ENCODE data around the gene PFKFB2. TPM values are rescaled to one million over a fixed set of nuclear protein-coding genes. Genes with fewer than 3 reads are reported as not detected.

PFKFB2 gene
- polyA plus RNA-seq, 2 of the 4 experiments (the other 2 are of a cell fraction), result 7.4 to 8.4 TPM

DNA sequence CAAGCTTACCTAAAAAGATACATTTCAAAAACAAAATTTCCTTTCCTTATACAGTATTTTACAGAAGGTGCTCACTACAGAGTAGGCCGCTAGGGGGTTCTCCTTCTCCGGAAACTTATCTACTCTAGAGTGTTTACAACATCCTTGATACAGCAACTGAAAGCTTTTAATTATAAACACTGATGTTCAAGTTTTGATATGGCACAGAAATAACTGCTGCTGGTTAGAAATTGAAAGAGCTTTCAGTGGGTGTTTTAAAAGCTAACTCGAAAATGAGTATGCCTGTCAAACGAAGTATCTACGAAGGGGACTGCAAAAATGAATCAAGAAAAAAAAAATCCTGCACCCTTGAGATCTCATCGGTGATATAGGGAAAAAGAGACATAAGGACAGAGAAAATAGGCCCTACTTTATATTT is 3.1 kb upstream of the PFKFB2 start (continued):
- no peak for TF ChIP-seq HES2 (IDR thresholded peaks at IDR 0.05)

- ChIA-PET POLR2A (interaction anchor here (0.6 to 1.3 kb wide), 3 partner anchors 8 to 1743 kb away, joined by 3 read pairs; partner anchors contain the start of gene CD55), CTCF (interaction anchor here (0.6 to 3.5 kb wide), 29 partner anchors 9 to 449 kb away, joined by 3 to 40 read pairs (median 5); partner anchors contain the start of genes C1orf116 and C4BPB)
- WGBS (ENCODE audit: missing lambda C conversion rate), result 3% methylated on average over 21 of the region's 47 CpGs
- DNase-seq (ENCODE audit: low read depth in 1 of 2, low spot score in 1 of 2) (peak; percentile 83 to 93), ATAC-seq (peak; percentile 69 to 80), FAIRE-seq (no peak)
- Histone ChIP-seq H3K4me1 (peaks cover 52% of the 10 kb centered on the region), H3K9me3 (no peaks in the 10 kb centered on the region), H3K4me3 (peak overlapping the region; percentile 91), H3K27ac (peak overlapping the region; percentile 94 to 97), H3K4me2 (peak overlapping the region; percentile 80)
- TF ChIP-seq JUN (IDR thresholded peaks at IDR 0.05), result peak; percentile 52 to 79; a peak in 3 of 5 replicates
- TF ChIP-seq BCL3 (IDR thresholded peaks at IDR 0.05), result 0 out of 3 replicates have a peak, but pooled peaks have one; percentile 42
- TF ChIP-seq PHF8 (IDR thresholded peaks at IDR 0.05; ENCODE audit: borderline replicate concordance, low read depth), result peak; percentile 75; the same call in 1 of the 2 replicates
- TF ChIP-seq CTCF (IDR thresholded peaks at IDR 0.05), result no peak
- peak; percentile 89 for TF ChIP-seq REST (IDR thresholded peaks at IDR 0.05)
- TF ChIP-seq KDM5A (IDR thresholded peaks at IDR 0.05), result peak; percentile 32; the same call in 1 of the 2 replicates
- no peak for TF ChIP-seq USF2 (IDR thresholded peaks at IDR 0.05)
- peak; percentile 93 for TF ChIP-seq CHD2 (IDR thresholded peaks at IDR 0.05; ENCODE audit: low read length, partially characterized antibody)
- peak; percentile 67 for TF ChIP-seq POLR2A (IDR thresholded peaks at IDR 0.05; ENCODE audit: low read length)
- TF ChIP-seq MAX (IDR thresholded peaks at IDR 0.05), result peak; percentile 20; the same call in 1 of the 2 replicates
- no peak for TF ChIP-seq CHD4 (IDR thresholded peaks at IDR 0.05; ENCODE audit: borderline replicate concordance)
- peak; percentile 82 for TF ChIP-seq GATA3 (IDR thresholded peaks at IDR 0.05; ENCODE audit: borderline replicate concordance)
These were observed 2.4 kb upstream of the PFKFB2 start for GRCh38 chr1:207050480-207051190.

All from A549 (cell line).